ENCODE data around the gene PTRHD1.

Gene PTRHD1

DNA sequence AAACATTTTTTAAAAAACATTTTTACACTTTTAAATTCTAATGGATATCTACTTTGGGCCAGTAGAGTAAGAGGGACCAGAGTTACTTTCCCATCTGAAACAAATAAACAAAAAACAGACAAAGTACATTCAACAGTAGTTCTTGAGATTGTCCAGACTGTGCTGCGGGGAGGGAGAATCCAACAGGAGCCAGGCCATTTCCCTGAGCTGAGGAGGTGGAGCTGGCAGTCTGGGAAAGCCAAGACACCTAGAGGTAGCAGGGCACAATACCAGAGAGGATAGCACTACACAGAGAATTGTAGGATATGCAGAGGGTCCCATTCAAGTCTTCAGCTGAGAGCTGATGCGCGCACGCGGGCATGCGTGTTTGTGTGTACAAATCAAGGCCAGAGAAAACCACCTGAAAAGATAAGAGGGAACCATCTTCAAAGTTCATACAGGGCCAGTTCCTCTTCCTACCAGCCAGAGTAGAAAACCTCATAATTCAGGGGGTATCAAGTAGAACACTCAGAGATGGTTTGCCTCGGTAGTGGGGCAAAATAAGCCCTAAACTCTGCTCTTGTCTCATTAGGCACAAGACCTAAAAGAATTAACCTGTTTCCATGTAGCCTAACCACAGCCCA is 44.0 kb downstream of the PTRHD1 start:
- DNase-seq = no peak

DNA sequence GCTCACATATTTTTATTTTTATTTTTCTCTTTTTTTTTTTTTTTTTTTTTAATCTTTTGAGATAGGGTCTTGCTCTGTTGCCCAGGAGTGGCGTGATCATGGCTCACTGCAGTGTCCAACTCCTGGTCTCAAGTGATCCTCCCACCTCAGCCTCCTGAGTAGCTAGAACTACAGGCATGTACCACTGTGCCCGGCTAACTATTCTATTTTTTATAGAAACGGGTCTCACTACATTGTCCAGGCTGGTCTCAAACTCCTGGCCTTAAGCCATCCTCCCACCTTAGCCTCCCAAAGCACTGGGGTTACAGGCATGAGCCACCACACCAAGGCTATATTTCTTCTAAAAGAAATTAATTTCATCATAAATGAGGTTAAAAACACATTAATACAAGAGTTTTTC is 45.9 kb downstream of the PTRHD1 start:
- DNase-seq = no peak

DNA sequence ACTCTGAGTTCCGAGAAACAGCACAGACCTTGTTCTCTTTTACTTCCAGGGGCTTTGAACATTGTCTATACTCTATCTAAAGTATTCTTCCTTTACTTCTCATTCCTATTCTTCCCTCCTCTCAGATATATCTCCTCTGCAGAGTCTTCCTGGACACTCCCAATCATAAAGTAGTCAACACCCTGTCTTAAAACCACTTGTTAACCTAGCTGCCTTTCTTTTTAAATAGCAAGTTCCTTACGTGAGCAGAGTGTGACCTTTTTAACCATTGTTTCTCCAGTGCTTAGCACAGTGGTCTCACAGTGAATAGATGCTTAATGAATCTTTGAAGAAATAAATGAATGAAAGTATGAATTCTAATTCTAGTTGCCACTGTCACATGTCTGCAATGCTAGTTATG is 47.4 kb downstream of the PTRHD1 start:
- no peak for DNase-seq

DNA sequence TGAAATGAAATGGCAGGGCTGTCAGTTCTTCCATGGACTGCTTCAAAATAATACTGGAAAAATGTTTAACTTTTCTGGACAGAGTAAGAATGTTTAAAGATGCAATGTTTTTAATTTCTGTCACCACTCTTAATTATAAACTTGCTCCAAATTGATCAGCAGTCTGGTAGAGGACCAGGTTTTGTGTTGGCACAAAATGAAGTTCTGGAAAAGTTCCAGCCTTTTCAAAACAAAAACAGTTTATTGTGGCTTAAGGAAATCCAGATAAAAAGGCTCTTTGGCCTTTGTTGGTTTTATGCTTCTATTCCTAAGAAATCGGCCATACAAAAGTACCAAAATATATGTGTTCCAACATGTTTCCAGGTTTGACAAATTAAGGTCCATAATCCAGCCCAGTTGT is 48.8 kb downstream of the PTRHD1 start:
- no peak for DNase-seq

DNA sequence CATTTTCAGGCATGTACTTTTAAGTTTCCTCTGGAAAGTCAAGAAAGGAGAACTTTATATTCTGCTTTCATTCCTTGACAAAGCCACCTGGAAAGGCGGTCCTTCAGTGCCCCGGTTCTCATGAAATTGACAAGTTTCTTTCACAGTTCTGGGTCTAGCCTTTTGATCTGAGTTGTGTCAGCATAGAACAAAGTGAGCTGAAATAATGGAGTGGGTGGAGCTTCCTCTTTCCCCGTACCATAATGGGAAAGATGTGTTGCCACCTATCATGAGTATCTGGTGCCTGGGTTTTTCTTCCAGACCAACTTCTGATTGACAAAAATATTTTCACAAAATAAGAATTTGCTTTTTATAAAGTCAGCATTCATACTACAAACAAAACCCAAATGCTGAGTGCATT is 49.3 kb downstream of the PTRHD1 start:
- DNase-seq = no peak

DNA sequence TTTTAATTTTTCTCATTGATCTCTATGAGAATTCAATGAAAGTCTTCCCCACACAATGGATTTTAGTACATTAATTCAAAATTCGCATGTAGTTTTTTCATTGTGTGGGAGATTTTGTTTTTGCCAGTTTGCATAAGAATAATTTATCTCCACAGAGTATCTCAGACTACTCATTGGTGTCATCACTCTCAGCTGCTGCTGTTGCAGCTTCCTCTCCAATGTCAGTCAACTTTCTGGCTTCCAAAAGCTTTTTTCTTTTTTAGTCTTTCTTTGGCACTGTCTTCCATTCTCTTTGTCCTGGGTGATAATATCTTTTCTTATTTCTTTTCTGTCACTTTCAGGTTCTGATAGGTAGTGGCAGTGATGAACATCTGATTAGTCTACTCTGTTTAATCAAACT is 50.5 kb downstream of the PTRHD1 start:
- no peak for DNase-seq

DNA sequence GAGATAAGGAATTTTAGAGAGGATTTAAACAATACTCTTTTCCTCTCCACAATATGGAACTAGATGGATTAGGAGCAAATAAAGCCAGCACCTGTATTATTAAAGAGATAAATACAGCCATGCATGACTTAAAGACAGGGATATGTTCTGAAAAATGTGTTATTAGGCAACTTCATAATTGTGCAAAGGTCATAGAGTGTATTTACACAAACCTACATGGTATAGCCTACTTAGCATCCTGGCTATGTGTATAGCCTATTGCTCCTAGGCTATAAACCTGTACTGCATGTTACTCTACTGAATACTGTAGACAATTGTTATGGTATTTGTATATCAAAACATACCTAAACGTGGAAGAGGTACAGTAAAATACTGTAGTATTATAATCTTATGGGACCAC is 53.0 kb downstream of the PTRHD1 start:
- DNase-seq = no peak

Measured in NCI-H510A treated with DMSO at 0.1 percent for 48 hours (cell line).